SHP77 treated with DMSO at 0.1 percent for 48 hours (cell line): ENCODE results near the gene CPB2.

Experiments
- DNase-seq: peaks from one replicate; lab custom pipeline; 2025; lab: John Stamatoyannopoulos, UW

The CPB2 gene, protein sequence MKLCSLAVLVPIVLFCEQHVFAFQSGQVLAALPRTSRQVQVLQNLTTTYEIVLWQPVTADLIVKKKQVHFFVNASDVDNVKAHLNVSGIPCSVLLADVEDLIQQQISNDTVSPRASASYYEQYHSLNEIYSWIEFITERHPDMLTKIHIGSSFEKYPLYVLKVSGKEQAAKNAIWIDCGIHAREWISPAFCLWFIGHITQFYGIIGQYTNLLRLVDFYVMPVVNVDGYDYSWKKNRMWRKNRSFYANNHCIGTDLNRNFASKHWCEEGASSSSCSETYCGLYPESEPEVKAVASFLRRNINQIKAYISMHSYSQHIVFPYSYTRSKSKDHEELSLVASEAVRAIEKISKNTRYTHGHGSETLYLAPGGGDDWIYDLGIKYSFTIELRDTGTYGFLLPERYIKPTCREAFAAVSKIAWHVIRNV

DNA sequence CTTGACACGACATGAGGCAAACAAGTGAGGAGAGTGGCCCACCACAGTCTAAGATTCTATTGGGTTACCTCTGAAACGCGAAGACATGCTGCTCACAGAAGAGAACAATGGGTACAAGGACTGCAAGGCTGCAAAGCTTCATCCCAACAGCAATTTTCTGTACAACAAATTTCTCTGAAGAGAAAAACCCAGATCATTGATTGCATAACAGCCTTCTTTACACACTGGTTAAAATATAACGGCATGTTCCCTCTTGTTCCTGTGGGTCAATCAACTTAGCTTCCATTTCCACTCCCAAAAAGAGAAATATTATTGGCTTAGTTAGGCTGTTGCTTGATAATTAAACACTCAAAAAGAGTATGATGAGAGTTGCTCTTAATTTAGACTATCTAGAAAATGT is at the start of gene CPB2:
CPB2 (minus strand) TSS at position 166 of the 400 bp plus-strand sequence; CDS start at position 142, 24 bp downstream.
- no peak for DNase-seq

DNA sequence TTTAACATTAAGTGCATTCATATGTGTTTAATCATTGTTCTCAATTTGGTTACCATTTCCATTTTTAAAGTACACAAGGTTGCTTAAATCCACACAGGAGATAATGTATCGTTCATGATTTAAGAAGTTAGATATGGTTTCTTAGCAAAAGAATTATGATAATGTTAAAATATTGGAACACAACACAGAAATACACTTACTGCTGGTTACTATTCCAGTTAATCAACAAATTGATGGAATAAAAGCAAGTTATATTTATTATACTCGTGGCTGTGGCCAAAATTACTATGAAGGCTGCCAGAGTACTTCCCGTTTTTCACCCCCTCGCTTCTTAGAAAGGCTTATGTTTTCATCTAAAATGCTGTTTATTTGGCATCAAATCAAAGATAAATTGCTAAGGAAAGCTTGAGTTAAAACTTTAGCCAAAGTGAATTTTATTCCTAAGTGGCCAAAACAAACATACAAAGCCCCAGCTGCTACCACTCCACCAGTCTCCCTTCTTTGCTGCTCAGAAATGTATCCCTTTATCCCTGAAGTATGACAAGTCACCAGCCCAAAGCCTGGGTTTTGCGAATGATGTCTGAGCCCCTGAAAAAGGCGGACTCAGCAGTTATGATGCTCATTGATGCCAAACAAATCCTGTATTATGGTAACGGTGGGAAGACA is 49.4 kb upstream of the CPB2 start:
- DNase-seq, result no peak

DNA sequence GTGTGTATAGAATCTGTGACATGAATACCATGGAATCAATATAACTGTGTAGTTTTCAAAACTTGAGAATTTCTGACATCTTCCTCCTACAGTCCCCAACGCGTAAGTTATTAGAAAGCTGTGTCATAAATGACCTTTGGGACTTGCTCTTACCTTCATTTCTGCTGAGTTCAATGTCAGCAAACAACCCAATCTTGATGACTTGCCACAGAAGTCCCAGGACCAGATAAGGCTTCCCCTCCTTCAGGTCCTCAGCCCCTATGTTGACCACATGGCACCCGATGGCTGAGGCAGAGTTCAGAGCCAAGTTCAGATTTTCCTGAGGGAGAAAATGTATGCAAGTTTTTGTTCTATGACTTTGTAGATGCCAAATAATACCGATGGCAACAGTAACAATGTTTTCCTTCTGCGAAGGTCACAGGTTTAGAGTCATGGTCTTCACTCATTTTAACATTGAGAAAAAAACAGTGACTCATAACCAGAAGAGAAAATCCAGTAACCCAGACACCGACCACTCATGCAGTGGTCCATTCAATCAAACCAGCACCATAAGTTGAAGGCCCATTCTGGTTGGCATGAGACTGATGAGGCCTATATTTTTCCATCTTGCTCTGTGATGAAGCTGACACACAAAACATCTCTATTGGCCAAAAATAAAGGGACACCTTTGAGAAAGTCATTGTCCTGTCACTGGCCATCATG is 47.9 kb upstream of the CPB2 start:
- DNase-seq, result no peak

DNA sequence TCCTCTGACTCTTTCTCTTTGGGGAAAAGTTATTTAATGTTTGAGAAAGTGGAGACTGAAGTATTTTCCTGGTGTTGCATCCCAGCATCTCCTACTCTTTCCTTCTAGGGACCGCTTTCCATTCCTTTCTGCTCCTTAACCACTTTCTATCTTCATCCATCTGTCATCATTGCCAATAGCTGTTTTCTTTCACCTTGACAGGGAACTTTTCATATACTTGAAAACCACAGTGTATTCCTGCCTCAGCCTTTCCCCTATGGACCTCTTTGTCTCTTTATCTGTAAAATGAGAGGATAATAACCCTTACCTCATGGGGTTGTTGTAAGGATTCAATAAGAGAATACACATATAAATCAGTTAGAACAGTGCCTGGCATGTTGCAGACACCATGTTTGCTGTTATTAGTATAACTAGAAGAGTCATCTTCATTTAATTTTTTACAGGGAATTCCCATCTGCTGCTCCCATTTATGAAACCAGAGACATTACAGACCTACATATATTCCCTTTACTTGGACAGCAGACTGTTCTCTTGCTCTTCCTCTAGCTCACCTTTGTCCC is 45.4 kb upstream of the CPB2 start:
- no peak for DNase-seq

DNA sequence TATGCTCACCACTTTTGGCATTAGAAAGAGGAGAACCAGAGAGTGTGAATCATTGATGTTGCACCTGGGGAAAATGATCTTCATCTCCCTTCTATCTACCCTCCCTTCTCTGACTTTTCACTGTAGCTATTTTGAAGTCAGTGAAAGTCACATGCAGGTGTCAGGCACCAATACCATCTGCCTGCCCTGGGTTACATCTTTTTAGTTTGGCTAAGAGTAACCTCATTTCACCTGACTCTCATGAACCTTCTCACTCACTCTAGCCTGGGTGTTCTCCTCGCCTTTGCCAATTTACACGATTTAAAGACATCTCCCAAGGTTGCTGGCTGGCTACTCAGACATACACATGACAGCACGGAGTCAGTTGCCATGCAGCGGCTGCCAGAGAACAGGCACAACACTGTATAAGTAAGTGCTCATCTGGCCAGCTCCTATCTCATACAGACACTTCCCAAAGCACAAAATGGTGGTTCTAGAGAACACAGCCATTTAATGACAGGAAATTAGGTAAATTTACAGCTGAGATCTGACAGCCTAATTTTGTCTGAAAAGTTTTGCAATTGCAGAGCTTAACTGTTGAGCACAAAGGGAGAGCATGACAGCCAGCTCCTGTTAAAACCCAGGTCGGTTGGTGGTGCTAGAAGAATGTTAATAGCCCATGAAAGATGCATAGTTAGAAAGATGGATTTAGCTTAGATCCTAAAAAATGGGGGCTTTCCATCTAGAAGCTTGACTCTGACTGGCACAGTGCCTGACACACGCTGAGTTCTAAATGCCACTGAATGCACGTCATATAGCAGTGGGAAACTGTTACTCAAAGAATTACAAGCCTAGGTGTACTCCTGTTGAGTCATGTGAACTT is 44.7 kb upstream of the CPB2 start:
- DNase-seq, result no peak

DNA sequence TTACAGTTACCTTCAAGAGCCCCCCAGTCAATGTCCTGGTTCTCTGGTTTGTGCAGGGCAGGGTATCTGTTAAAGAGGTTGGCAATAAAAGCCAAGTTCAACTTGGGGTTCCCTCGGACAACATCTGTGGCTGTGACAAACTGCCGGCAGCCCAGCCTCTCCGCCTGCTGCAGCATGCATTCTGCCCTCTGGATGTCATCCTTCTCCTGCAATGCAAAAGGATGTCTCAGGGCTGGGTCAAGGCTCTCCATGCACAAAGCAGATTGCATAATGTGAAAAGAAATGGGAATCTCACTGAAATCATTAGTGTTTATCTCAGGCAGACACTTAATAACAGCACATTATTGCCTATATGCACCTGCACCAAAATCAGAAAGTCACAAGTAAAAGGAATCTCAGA is 42.1 kb upstream of the CPB2 start:
- DNase-seq, result no peak

DNA sequence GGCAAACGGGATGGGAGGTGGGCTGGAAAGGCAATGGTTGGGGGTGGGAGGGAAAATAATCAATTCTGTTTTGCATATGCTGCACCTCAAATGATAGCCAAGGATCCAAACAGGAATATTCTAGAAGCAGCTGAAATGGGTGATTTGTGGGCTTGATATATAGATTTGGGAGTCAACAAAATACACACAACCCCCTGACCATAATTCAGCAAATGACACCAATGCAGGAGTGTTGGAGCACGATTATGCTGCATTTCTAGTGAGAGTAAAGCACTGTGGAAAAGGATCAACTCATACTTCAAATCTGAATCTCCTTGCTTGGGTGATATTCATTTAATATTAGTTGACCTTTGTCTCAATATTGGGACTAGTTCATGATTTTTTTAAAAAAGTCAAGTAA is 41.1 kb upstream of the CPB2 start:
- no peak for DNase-seq

DNA sequence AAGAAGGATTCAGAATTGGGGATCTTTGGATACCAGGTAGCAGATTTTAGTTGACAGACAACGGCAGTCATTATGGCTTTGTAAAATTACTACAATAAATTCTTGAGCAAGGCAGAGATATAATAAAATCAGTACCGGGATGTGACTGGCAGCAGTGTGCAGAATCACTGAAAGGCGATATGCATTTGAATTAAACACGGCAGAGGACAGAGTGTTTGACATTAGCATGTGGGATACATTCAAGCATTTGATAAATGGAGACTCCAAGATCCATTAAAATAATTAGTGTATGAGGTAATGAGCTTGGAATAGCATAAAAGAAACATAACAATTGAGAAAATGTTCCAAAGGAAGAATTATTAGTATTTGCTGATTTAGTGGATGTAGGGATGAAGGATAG is 40.3 kb upstream of the CPB2 start:
- DNase-seq, result no peak

DNA sequence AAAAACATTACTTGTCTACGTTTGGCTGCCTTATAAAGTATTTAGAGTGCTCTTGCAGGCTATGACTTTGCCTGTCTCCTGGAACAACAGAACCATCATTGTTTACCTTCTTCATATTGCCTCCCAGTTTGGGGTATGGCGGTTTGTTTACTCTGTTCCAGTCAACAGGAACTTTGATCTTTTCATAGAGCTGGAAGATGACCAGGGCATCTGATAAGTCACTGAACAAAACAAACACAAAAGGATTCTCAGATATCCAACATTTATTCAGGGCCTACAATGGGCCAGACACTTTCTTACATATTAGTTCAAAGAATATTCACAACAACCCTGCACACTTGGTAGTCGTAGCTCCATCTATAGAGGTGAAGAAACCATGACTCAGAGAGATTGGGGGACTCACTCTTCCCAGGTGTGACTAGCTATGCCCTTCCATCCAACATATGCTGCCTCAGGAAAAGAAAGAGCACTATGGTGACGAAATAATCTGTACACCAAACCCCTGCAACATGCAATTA is 38.4 kb upstream of the CPB2 start:
- no peak for DNase-seq

DNA sequence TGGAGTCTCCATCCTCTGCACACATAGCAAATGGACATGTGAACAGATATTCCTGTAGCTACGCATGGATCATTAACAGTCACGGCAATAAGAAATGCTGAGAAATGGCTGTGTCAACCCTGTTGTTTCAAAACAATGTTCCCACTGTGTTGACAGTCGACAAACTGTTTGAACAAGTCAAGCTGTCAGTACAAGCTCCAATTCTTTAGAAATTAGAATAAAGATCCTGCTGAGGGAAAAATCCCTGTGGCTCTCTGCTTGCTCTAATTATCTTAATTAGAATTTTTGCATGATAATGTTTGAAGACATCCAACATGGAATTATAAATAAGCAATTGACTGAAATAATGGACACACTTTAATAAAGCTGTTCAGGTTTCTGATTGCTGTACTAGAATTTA is 37.9 kb upstream of the CPB2 start:
- DNase-seq, result no peak

DNA sequence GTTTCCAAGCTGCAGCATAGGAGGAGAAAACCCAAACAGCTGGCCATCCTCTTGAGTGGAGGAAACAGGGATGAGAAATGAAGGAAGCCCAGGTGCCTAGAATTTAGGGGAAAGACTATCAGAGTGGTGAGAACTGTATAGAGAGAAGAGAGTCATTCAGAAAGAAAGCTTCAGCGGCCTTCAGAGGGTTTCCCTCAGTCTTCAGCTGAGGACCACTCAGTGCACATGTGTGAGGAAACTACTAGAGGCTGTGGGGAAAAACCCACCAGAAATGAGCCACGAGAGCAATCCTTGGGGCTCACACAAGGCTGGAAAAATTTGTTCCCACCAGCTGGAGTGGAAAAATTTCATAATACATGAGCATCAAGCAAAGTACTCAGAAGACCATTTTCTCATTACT is 35.2 kb upstream of the CPB2 start:
- no peak for DNase-seq

DNA sequence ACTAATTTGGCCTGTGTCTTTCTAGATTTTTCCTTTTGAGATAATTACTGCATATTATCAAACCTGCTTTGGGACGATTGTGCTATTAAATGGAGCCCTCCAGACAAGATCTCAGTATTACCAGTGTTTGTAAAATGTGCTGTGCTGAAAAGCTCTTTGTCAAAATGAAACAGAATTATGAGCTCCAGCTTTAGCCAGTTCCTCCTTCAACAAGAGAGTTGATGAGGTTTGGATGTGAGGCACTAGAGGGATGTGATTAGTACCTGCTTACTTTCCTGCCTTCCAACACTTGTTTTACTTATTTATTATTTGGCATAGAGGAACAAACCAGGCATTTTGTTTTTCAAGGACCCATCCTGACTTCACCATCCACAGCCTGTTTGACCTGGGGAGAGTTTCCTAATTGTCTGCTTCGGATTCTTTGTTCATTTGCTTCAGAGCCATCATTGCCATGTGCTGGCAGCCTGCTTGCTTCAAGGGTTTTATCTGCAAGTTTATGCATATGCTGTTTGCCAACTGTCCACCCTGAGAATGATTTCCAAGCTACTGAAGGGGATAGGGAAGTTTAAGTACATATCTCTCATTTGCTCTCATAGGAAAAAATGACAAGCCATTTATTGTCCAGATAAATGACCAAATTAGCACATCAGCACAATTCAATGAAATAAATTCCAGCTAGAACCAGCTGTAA is 32.9 kb upstream of the CPB2 start:
- DNase-seq, result no peak

DNA sequence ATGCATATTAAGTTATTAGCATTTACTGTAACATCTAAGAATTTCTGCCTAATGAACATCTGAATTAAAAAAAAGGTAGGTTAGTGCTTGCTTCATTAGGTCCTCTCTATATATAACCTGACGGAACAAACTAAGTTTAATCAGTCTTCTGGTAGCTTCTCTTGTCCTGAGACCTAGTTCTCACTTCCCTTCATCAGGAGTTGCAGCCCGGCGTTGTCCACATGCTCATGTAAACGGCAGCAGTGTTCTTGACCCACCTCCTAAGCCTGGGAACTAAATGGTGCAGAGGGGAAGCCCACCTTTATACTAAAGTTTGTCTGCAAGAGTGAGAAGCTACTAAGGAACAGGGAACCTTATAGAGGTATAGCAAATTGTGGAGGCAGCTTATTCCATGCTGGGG is 31.9 kb upstream of the CPB2 start:
- no peak for DNase-seq

DNA sequence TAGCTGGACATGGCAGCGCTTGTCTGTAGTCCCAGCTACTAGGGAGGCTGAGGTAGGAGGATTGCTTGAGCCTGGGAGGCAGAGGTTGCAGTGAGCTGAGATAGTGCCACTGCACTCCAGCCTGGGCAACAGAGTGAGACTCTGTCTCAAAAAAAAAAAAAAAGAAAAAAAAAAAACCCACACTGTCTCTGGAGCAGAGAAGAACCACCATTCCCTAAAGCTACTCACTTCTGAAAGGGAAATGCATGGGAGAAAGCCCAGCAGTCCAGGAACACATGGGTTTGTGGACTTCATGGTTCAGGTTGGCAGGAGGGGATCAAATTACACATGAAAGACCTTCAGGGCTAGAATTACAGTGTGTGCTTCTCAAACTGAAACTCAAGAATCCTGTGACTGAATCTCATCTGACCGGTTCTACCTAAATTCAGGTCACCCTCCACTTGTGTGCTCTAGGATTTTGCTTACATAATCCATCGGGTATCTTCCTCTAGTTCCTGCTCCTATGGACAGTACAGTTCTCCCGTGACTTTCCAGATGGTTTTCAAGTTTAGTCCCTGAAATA is 30.2 kb upstream of the CPB2 start:
- no peak for DNase-seq

DNA sequence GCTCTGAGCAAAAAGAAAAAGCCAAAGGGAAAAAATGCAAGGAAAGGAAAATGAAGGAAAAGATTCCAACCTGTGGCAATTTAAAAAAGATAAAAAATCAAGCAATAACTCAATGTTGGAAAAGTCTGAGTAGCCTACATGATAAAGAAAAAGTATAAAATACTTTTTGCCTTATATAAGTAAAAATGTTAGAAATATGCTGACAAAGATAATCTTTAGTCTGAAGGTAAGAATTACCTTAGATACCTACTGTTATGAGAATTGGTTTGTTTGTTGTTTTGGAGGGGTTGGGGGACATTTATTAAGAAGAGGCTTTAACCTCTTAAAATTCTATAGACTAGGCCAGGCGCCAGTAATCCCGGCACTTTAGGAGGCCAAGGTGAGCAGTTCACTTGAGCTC is 29.7 kb upstream of the CPB2 start:
- DNase-seq, result no peak

DNA sequence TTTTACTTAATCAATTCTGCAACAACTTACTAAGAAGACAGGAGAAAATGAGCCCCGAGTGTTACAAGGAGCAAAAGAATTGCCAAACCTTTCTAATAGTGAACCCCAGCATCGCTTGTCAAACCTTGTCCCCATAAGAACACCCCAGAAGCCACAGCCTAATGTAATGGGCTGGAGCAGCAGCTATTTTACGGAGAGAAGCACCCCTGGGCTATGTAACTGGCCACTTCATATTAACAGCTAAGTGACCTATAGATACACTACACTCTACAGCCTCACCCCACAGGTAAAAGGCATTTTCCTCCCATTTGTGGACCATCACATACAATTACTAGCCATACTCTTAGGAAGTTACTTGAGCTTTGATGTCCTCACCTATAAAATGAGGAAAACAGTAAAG is 27.3 kb upstream of the CPB2 start:
- DNase-seq, result no peak

DNA sequence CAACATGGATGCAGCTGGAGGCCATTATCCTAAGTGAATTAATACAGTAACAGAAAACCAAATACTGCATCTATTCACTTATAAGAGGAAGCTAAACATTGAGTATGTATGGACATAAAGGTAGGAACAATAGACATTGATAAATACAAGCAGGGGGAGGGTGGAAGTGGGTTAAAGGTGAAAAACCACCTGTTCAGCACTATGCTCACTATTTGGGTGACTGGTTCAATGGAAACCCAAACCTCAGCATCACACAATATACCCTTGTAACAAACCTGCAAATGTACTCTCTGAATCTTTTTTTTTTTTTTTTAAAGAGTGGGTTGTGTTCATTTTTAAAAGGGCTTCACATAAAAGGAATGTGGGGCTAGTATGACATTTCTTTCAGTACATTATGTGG is 26.9 kb upstream of the CPB2 start:
- no peak for DNase-seq

DNA sequence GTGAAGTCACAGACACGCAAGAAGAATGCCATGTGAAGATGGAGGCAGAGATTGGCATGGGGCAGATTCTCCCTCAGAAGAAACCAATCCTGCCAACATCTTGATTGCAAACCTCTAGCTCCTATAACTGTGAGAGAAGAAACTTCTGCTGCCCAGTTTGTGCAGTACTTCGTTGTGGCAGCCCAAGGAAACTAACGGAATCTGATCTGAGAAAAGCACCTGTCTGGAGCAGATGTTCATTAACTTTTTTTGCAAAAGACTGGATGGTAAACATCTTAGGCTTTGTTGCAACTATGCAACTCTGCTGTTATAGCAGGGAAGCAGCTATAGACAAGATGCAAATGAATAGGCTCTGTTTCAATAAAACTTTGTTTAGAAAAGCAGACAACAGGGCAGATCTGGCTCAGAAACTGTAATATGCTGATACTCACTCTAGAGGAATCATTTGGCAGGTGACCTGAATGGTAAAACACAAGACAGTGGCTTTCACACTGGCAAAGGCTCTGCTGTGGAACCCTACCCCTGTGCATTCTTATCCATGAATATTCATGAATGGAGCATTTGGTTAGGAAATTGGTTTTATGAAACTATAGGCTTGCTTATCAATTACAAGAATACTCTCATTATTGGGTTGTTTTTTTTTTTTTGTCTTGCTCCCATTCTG is 25.3 kb upstream of the CPB2 start:
- no peak for DNase-seq

DNA sequence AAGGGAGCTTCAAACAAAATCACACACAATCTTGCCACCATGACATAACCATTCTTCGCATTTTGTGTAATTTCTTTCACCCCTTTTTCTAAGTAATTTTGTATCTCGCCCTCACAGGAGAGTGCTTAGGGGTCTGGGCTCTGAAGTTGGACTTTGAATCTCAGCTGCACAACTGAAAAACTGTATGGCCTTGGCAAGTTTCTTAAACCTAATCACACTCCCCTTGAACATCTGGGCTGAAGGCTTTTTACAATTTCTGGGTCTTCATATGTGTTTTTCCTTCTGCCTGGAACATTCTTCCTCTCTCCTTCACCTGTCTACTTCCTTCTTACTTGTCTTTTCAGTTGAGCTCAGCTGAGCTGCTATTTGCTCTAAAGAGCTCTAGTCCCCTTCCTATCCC is 24.3 kb upstream of the CPB2 start:
- DNase-seq, result no peak

DNA sequence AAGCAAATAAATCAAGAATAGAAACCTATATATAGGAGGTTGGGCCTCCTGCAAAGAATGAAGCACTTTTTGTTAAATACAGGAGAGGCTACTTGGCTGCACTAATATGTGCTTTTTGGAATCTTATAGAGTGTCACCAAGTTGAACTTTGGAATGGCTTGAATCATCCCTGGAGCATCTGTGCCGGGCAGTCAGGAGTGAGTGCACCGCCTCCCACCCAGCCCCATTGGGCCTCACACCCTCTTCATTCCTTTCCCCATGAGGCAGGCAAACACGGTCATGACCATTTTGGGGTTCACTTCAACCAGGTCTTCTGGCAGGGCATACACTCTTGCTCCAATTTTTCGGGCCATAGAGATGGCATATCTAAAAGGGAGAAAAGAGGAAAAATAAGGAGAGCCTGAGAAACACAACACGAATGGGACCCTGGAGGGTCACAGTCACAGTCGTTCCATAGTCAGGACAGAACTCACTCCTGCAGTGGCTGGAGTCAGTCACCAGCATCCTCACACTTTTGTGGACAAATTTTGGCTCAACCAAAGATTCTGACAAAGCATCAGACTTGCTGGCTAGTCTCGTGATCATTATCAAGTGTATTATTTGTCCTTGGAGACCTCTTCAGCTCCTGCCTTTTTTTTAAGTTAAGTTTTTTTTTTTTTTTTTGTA is 22.7 kb upstream of the CPB2 start:
- DNase-seq, result no peak
